Endothelial cell of umbilical vein (primary cell): Measurements from ENCODE around the gene FAM120B.

Experiments used
- EZH2 ChIP-seq: IDR thresholded peaks from 2 replicates; pipeline ENCODE4 v1.6.1; 2012; ENCODE audit warnings: borderline replicate concordance, low read depth, mild to moderate bottlenecking, moderate library complexity, low read length, inconsistent platforms; ENCODE audit not compliant: severe bottlenecking
- FOS ChIP-seq: IDR thresholded peaks from 2 replicates; pipeline ENCODE4 v1.6.1; 2011; ENCODE audit warnings: mild to moderate bottlenecking, low read length, moderate library complexity, borderline replicate concordance; ENCODE audit not compliant: insufficient read depth
- JUN ChIP-seq: IDR thresholded peaks from 2 replicates; pipeline ENCODE4 v1.6.1; 2011; ENCODE audit warnings: borderline replicate concordance, low read depth; ENCODE audit not compliant: insufficient read length, insufficient read depth
- MYC ChIP-seq: IDR thresholded peaks from one replicate; pipeline ENCODE4 v1.6.1; 2011; ENCODE audit warnings: mild to moderate bottlenecking, low read depth, low read length
- POLR2A ChIP-seq: IDR thresholded peaks from 2 replicates; pipeline ENCODE4 v1.6.1; 2012; ENCODE audit warnings: low read depth, mild to moderate bottlenecking, control low read depth, low read length
- POLR2AphosphoS5 ChIP-seq: IDR thresholded peaks from 2 replicates; pipeline ENCODE4 v1.6.1; 2012; ENCODE audit warnings: low read depth, mild to moderate bottlenecking, control low read depth, low read length, moderate library complexity; ENCODE audit not compliant: insufficient read depth
- TF ChIP-seq, protein P1 (sequence below): IDR thresholded peaks from 2 replicates; pipeline ENCODE4 v1.6.1; 2011; ENCODE audit not compliant: insufficient read depth, insufficient read length
- TF ChIP-seq, protein P2 (sequence below), 2 donors: IDR thresholded peaks; 1 replicate in 1 of 2; 2 replicates in 1 of 2; pipeline ENCODE4 v1.5.1; 2011; ENCODE audit warnings: low read length in 2 of 2, mild to moderate bottlenecking in 2 of 2, moderate library complexity in 2 of 2, control low read depth in 1 of 2, inconsistent platforms in 1 of 2, low read depth in 1 of 2; ENCODE audit not compliant: insufficient read depth in 1 of 2; ENCODE audit errors: extremely low read depth in 1 of 2

DNA sequence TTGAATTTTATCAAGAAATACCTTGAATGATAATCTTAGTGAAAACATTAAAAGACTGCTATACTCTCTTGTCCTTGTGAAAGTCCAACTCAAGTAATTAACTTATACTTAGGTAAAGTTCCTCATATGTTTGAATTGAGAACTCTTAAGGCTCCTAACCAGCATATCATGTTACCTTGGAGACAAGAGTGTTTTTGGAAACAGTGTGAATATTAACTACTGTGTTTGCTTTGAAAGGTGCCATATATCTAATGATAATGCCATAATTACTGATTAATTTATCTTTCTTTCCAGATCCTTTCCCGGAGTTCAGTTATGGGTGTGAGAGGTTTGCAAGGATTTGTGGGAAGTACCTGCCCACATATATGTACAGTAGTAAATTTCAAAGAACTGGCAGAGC is 10.5 kb downstream of the FAM120B start:
- TF ChIP-seq, protein P1, sequence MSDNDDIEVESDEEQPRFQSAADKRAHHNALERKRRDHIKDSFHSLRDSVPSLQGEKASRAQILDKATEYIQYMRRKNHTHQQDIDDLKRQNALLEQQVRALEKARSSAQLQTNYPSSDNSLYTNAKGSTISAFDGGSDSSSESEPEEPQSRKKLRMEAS: no peak
- TF ChIP-seq, protein P2, sequence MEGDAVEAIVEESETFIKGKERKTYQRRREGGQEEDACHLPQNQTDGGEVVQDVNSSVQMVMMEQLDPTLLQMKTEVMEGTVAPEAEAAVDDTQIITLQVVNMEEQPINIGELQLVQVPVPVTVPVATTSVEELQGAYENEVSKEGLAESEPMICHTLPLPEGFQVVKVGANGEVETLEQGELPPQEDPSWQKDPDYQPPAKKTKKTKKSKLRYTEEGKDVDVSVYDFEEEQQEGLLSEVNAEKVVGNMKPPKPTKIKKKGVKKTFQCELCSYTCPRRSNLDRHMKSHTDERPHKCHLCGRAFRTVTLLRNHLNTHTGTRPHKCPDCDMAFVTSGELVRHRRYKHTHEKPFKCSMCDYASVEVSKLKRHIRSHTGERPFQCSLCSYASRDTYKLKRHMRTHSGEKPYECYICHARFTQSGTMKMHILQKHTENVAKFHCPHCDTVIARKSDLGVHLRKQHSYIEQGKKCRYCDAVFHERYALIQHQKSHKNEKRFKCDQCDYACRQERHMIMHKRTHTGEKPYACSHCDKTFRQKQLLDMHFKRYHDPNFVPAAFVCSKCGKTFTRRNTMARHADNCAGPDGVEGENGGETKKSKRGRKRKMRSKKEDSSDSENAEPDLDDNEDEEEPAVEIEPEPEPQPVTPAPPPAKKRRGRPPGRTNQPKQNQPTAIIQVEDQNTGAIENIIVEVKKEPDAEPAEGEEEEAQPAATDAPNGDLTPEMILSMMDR (IDR thresholded peaks at IDR 0.05; ENCODE audit: extremely low read depth in 1 of 2, insufficient read depth in 1 of 2, low read depth in 1 of 2, low read length in 2 of 2): no peak
- TF ChIP-seq EZH2 (no peak), POLR2A (no peak), POLR2AphosphoS5 (no peak), FOS (no peak), MYC (no peak), JUN (no peak)
